ENCODE results near the gene GPSM1.

The GPSM1 gene

GRCh38 chr9:136379891-136380290 is 52.6 kb downstream of the GPSM1 start:
- no peak for DNase-seq

- no peak for DNase-seq
Observed at GRCh38 chr9:136380381-136380780, 53.0 kb downstream of the GPSM1 start.

GRCh38 chr9:136381311-136381710 is 54.0 kb downstream of the GPSM1 start:
- DNase-seq, result no peak

- DNase-seq, result no peak
Observed at GRCh38 chr9:136381966-136382513, 54.7 kb downstream of the GPSM1 start.

GRCh38 chr9:136383436-136383835 is 56.1 kb downstream of the GPSM1 start:
- DNase-seq, result no peak

GRCh38 chr9:136385015-136385414 is 57.7 kb downstream of the GPSM1 start:
- no peak for DNase-seq

GRCh38 chr9:136386018-136386417 is 58.7 kb downstream of the GPSM1 start:
- DNase-seq, result no peak

- no peak for DNase-seq
Observed at GRCh38 chr9:136387217-136387616, 59.9 kb downstream of the GPSM1 start.

GRCh38 chr9:136389396-136389795 is 62.1 kb downstream of the GPSM1 start:
- no peak for DNase-seq

GRCh38 chr9:136391737-136392537 is 64.6 kb downstream of the GPSM1 start:
- no peak for DNase-seq

GRCh38 chr9:136392538-136393449 is 65.5 kb downstream of the GPSM1 start:
- DNase-seq, result no peak

GRCh38 chr9:136393531-136393930 is 66.2 kb downstream of the GPSM1 start:
- DNase-seq, result no peak

GRCh38 chr9:136394312-136395019 is 67.1 kb downstream of the GPSM1 start:
- DNase-seq, result no peak

GRCh38 chr9:136395020-136395340 is 67.6 kb downstream of the GPSM1 start:
- no peak for DNase-seq

GRCh38 chr9:136395345-136396218 is 68.2 kb downstream of the GPSM1 start:
- no peak for DNase-seq

- no peak for DNase-seq
Observed at GRCh38 chr9:136396219-136396515, 68.8 kb downstream of the GPSM1 start.

GRCh38 chr9:136397643-136398042 is 70.3 kb downstream of the GPSM1 start:
- no peak for DNase-seq

- no peak for DNase-seq
Observed at GRCh38 chr9:136398286-136398685, 70.9 kb downstream of the GPSM1 start.

GRCh38 chr9:136399176-136400037 is 72.1 kb downstream of the GPSM1 start:
- DNase-seq, result peak; percentile 41

- peak; percentile 88 for DNase-seq
Observed at GRCh38 chr9:136400038-136400834, 72.9 kb downstream of the GPSM1 start, which contains the start of gene SNAPC4. SNAPC4 (minus strand) TSS chr9:136400170; CDS start chr9:136398428, 1,742 bp downstream.

Data from activated CD8-positive, alpha-beta memory T cell treated with anti-CD3 and anti-CD28 coated beads, Interleukin-2, amount 50 U/mL, for 4 hours (primary cell).